CD14-positive monocyte (primary cell): Measurements from ENCODE around the gene RING1. TPM values are rescaled to one million over a fixed set of nuclear protein-coding genes. Genes with fewer than 3 reads are reported as not detected.
A peak's percentile ranks its signal among the peaks of the same experiment; 100 is the strongest.

Experiments used
- DNase-seq, 3 donors: peaks; one replicate each; pipeline ENCODE4 v3.0.0-alpha.2; 2011 to 2022
- H2AFZ ChIP-seq: 2 replicates; pipeline ENCODE4 v1.6.0; 2012; ENCODE audit warnings: mild to moderate bottlenecking, low read depth, low read length, inconsistent platforms; ENCODE audit not compliant: insufficient read depth, poor library complexity, severe bottlenecking
- H3K27ac ChIP-seq, 2 donors: 1 replicate in 1 of 2; 2 replicates in 1 of 2; pipeline ENCODE4 v1.5.1; 2012 to 2013; ENCODE audit warnings: low read length in 2 of 2, control low read depth in 1 of 2, inconsistent platforms in 1 of 2, low read depth in 1 of 2, mild to moderate bottlenecking in 1 of 2
- H3K27me3 ChIP-seq, 2 donors: one replicate each; pipeline versions ENCODE4 v1.6.0 to v1.6.1; 2011 to 2013; ENCODE audit warnings: low read length in 2 of 2; ENCODE audit not compliant: control insufficient read depth in 2 of 2, insufficient read depth in 2 of 2
- H3K36me3 ChIP-seq, 2 donors: replicated peaks in 1 of 2; 1 replicate in 1 of 2; 2 replicates in 1 of 2; pipeline versions ENCODE4 v1.5.1 to v1.6.1; 2012 to 2013; ENCODE audit warnings: low read length in 2 of 2, control low read depth in 1 of 2, inconsistent platforms in 1 of 2, mild to moderate bottlenecking in 1 of 2; ENCODE audit not compliant: insufficient read depth in 2 of 2, control insufficient read depth in 1 of 2
- H3K4me1 ChIP-seq, 2 donors: 1 replicate in 1 of 2; 2 replicates in 1 of 2; pipeline versions ENCODE4 v1.5.1 to v1.6.1; 2012 to 2013; ENCODE audit warnings: low read length in 2 of 2, control low read depth in 1 of 2, inconsistent platforms in 1 of 2, mild to moderate bottlenecking in 1 of 2, moderate library complexity in 1 of 2; ENCODE audit not compliant: insufficient read depth in 2 of 2, control insufficient read depth in 1 of 2
- H3K4me2 ChIP-seq: replicated peaks from 2 replicates; pipeline ENCODE3; 2012; ENCODE audit warnings: low read length, moderate library complexity, mild to moderate bottlenecking; ENCODE audit not compliant: poor library complexity, severe bottlenecking; ENCODE audit errors: extremely low read depth
- H3K4me3 ChIP-seq, 3 experiments: fragments of 200-600 bp in 1 of 3; sonication (generic) in 1 of 3; replicated peaks in 1 of 3; 1 replicate in 2 of 3; 2 replicates in 1 of 3; pipeline ENCODE4 v1.5.1; 2011 to 2013; ENCODE audit warnings: low read length in 3 of 3, mild to moderate bottlenecking in 3 of 3, control low read depth in 2 of 3, low read depth in 2 of 3, inconsistent platforms in 1 of 3, moderate library complexity in 1 of 3
- H3K79me2 ChIP-seq: 2 replicates; pipeline ENCODE4 v1.6.0; 2012; ENCODE audit warnings: mild to moderate bottlenecking, control low read depth, inconsistent platforms, low read length, moderate library complexity; ENCODE audit not compliant: insufficient read depth
- H3K9ac ChIP-seq: 2 replicates; pipeline ENCODE4 v1.6.0; 2017; ENCODE audit warnings: low read length, mild to moderate bottlenecking; ENCODE audit not compliant: insufficient read depth, poor library complexity, severe bottlenecking
- H3K9me3 ChIP-seq, 2 donors: replicated peaks in 1 of 2; 1 replicate in 1 of 2; 2 replicates in 1 of 2; pipeline versions ENCODE4 v1.5.1 to v1.6.1; 2012 to 2013; ENCODE audit warnings: low read length in 2 of 2, control low read depth in 1 of 2; ENCODE audit not compliant: control insufficient read depth in 1 of 2, insufficient read depth in 1 of 2
- H4K20me1 ChIP-seq: 2 replicates; pipeline ENCODE4 v1.6.0; 2012; ENCODE audit warnings: mild to moderate bottlenecking, low read length, control low read depth, moderate library complexity; ENCODE audit not compliant: insufficient read depth
- H3K27ac Mint-ChIP-seq, 7 donors: one replicate each; pipeline ENCODE4 v1.8.0; 2020; ENCODE audit warnings: mild to moderate bottlenecking in 7 of 7, mixed read lengths in 7 of 7, moderate library complexity in 6 of 7, inconsistent platforms in 2 of 7
- H3K27me3 Mint-ChIP-seq, 3 donors: one replicate each; pipeline ENCODE4 v1.8.0; 2021 to 2022; ENCODE audit warnings: low read depth in 3 of 3, mild to moderate bottlenecking in 3 of 3, mixed read lengths in 3 of 3, moderate library complexity in 3 of 3, inconsistent platforms in 1 of 3
- H3K36me3 Mint-ChIP-seq, 2 donors: one replicate each; pipeline ENCODE4 v1.8.0; 2020; ENCODE audit warnings: mixed read lengths in 2 of 2, inconsistent platforms in 1 of 2, mild to moderate bottlenecking in 1 of 2
- H3K4me1 Mint-ChIP-seq: one replicate; pipeline ENCODE4 v1.8.0; 2020; ENCODE audit warnings: mild to moderate bottlenecking, mixed read lengths
- H3K4me3 Mint-ChIP-seq, 2 donors: one replicate each; pipeline ENCODE4 v1.8.0; 2020; ENCODE audit warnings: mild to moderate bottlenecking in 2 of 2, mixed read lengths in 2 of 2, moderate library complexity in 1 of 2
- H3K9me3 Mint-ChIP-seq, 7 donors: one replicate each; pipeline ENCODE4 v1.8.0; 2020 to 2022; ENCODE audit warnings: mixed read lengths in 7 of 7, mild to moderate bottlenecking in 6 of 7, moderate library complexity in 6 of 7, inconsistent platforms in 2 of 7
- WGBS: methylation state at CpG from one replicate; pipeline ENCODE4 v1.1.5; 2013; ENCODE audit warnings: missing lambda C conversion rate; ENCODE audit not compliant: insufficient coverage; 5-methylcytosine and 5-hydroxymethylcytosine counted together
- intact Hi-C, 2 donors: fragments of 100-400 bp; cut with micrococcal nuclease; formaldehyde crosslinking; loops; one replicate each; pipeline versions ENCODE4 v1.15.0 to v1.15.1; 2023
- polyA plus RNA-seq, 3 donors: library from polyadenylated mRNA; depleted of rRNA in 1 of 3; unstranded in 2 of 3; stranded (reverse) in 1 of 3; fragments of 300-500 nt in 2 of 3; fragments of >200 nt in 1 of 3; fragmentation: Illumina TruSeq in 2 of 3; gene quantifications; 1 replicate in 2 of 3; 2 replicates in 1 of 3; pipeline ENCODE4 v1.2.3, GENCODE V29; 2012 to 2021
- TF ChIP-seq, protein P1 (sequence below): fragments of 200-600 bp; IDR thresholded peaks from one replicate; pipeline ENCODE4 v1.8.0; 2022; ENCODE audit warnings: antibody characterized with exemption, mild to moderate bottlenecking

Gene RING1
- polyA plus RNA-seq, 3 donors = 4.6 to 27.9 (median 5.7) TPM

- Mint-ChIP-seq H3K4me3 (peak overlapping the region in 1 of 2 donors; percentile 36), H3K27me3 (peaks cover 32 to 44% (median 37%) of the 10 kb centered on the region in 3 donors), H3K27ac (no peak overlapping the region), H3K4me1 (peaks cover 42% of the 10 kb centered on the region), H3K9me3 (peaks cover 0 to 13% (median 3%) of the 10 kb centered on the region in 7 donors), H3K36me3 (peaks cover 43 to 48% of the 10 kb centered on the region in 2 donors)
- DNase-seq = no peak
- intact Hi-C loops = loop anchor here in 1 of 2 donors (10.0 kb wide), 1 partner anchor 50 kb away; no protein-coding TSS in a partner anchor
- Histone ChIP-seq H3K4me1 (peaks cover 20 to 25% of the 10 kb centered on the region in 2 donors), H3K4me2 (no peak overlapping the region), H3K9me3 (no peaks in the 10 kb centered on the region), H3K4me3 (no peak overlapping the region), H3K27me3 (peaks cover 23 to 43% of the 10 kb centered on the region in 2 donors), H3K27ac (no peak overlapping the region), H3K79me2 (peaks cover 14% of the 10 kb centered on the region), H2AFZ (no peak overlapping the region), H4K20me1 (peaks cover 61% of the 10 kb centered on the region), H3K9ac (no peak overlapping the region), H3K36me3 (peaks cover 37 to 40% of the 10 kb centered on the region in 2 donors)
- WGBS = 95% methylated on average over 3 of the region's 8 CpGs
- TF ChIP-seq, protein P1, sequence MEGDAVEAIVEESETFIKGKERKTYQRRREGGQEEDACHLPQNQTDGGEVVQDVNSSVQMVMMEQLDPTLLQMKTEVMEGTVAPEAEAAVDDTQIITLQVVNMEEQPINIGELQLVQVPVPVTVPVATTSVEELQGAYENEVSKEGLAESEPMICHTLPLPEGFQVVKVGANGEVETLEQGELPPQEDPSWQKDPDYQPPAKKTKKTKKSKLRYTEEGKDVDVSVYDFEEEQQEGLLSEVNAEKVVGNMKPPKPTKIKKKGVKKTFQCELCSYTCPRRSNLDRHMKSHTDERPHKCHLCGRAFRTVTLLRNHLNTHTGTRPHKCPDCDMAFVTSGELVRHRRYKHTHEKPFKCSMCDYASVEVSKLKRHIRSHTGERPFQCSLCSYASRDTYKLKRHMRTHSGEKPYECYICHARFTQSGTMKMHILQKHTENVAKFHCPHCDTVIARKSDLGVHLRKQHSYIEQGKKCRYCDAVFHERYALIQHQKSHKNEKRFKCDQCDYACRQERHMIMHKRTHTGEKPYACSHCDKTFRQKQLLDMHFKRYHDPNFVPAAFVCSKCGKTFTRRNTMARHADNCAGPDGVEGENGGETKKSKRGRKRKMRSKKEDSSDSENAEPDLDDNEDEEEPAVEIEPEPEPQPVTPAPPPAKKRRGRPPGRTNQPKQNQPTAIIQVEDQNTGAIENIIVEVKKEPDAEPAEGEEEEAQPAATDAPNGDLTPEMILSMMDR = no peak
These were observed 13.8 kb upstream of the RING1 start for GRCh38 chr6:33194431-33194979.

DNA sequence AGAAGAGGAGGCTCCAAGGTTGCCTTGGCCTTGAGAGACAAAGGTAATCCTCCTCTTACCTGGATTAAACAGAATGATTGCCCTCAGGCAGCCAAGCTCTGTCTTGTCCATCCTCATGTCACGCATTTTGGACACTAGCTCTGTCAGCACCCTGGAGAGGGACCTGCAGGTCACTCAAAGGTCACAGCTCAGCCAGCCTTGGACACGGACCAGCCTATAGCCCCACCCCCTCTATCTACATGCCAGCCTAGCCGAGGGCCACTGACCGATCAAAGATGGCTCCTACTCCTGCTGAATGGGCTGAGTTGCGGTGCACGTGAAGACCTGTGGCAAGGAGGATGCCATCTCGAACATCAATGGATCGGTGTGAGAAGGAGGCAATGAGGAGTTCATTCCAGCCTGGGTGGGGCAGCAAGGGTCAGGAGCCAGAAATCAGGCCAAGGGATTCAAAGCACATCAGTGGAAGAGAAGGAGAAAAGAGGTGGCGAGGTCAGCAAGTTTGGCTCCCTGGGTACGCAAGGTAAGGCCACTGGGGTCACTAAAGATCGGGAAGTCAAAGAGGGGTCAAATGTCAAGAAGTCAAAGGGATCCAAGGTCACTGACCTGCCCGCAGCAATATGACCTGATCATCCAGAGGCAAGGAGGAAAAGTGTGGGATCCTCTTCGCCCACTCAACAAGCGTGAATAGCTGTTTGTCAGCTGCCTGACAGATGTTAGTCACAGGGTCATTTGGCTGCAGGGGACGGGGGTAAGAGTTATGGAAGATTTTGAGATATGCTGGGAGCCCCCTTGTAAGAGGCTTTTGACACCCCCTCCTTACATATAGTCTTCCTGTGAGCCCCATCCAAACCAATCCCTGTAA is 12.8 kb upstream of the RING1 start:
- peaks cover 25 to 29% of the 10 kb centered on the region in 2 donors for H3K4me1 ChIP-seq
- peaks cover 64% of the 10 kb centered on the region for H4K20me1 ChIP-seq
- H3K27ac ChIP-seq = no peak overlapping the region
- DNase-seq = no peak
- peaks cover 46% of the 10 kb centered on the region for H3K4me1 Mint-ChIP-seq
- H3K9me3 Mint-ChIP-seq = peaks cover 0 to 13% (median 2%) of the 10 kb centered on the region in 7 donors
- H3K4me3 ChIP-seq = no peak overlapping the region
- WGBS = 93% methylated on average over 11 of the region's 15 CpGs
- no peak overlapping the region for H3K4me2 ChIP-seq
- TF ChIP-seq, protein P1 = no peak
- peaks cover 37 to 40% of the 10 kb centered on the region in 2 donors for H3K36me3 ChIP-seq
- intact Hi-C loops = loop anchor here in 1 of 2 donors (10.0 kb wide), 1 partner anchor 49 kb away; no protein-coding TSS in a partner anchor
- peaks cover 23% of the 10 kb centered on the region for H3K79me2 ChIP-seq
- H3K36me3 Mint-ChIP-seq = peaks cover 43 to 48% of the 10 kb centered on the region in 2 donors
- peak overlapping the region in 1 of 7 donors; percentile 75 for H3K27ac Mint-ChIP-seq
- H3K27me3 Mint-ChIP-seq = peaks cover 25 to 34% (median 31%) of the 10 kb centered on the region in 3 donors
- H3K27me3 ChIP-seq = peaks cover 21 to 33% of the 10 kb centered on the region in 2 donors
- H2AFZ ChIP-seq = no peak overlapping the region
- no peak overlapping the region for H3K9ac ChIP-seq
- no peaks in the 10 kb centered on the region for H3K9me3 ChIP-seq
- H3K4me3 Mint-ChIP-seq = peak overlapping the region in 1 of 2 donors; percentile 50
